Fibroblast of lung (primary cell): Measurements from ENCODE around the gene SPATA19.

Experiments
- CTCF ChIP-seq, 2 donors: IDR thresholded peaks in 1 of 2; conservative IDR thresholded peaks in 1 of 2; 1 replicate in 1 of 2; 2 replicates in 1 of 2; pipeline ENCODE4 v1.5.1; 2011 to 2012; ENCODE audit warnings: low read length in 2 of 2, control low read depth in 1 of 2, inconsistent platforms in 1 of 2, low read depth in 1 of 2, mild to moderate bottlenecking in 1 of 2
- EZH2 ChIP-seq: IDR thresholded peaks from 2 replicates; pipeline ENCODE4 v1.5.1; 2012; ENCODE audit warnings: low read length, control low read depth, mild to moderate bottlenecking; ENCODE audit errors: missing control alignments

- TF ChIP-seq EZH2 (no peak), CTCF (conservative IDR thresholded peaks at IDR 0.05 in 1 of 2, IDR thresholded peaks at IDR 0.05 in 1 of 2; ENCODE audit: low read depth in 1 of 2, low read length in 2 of 2) (no peak)
These were observed 33.2 kb downstream of the SPATA19 start for GRCh38 chr11:133811850-133812685.
